HG02973 (cell line): ENCODE results near the gene SERINC5.
"Not testable (repeated sequence)": the region's sequence is repeated elsewhere in the genome, so short reads cannot be mapped to it uniquely, and the experiment has no call there.

Source experiments
- ATAC-seq: cut with Tn5 transposase; IDR thresholded peaks from one replicate; pipeline ENCODE4 v1.9.1; 2021; ENCODE audit warnings: moderate library complexity; ENCODE audit not compliant: unreplicated experiment

The SERINC5 gene

DNA sequence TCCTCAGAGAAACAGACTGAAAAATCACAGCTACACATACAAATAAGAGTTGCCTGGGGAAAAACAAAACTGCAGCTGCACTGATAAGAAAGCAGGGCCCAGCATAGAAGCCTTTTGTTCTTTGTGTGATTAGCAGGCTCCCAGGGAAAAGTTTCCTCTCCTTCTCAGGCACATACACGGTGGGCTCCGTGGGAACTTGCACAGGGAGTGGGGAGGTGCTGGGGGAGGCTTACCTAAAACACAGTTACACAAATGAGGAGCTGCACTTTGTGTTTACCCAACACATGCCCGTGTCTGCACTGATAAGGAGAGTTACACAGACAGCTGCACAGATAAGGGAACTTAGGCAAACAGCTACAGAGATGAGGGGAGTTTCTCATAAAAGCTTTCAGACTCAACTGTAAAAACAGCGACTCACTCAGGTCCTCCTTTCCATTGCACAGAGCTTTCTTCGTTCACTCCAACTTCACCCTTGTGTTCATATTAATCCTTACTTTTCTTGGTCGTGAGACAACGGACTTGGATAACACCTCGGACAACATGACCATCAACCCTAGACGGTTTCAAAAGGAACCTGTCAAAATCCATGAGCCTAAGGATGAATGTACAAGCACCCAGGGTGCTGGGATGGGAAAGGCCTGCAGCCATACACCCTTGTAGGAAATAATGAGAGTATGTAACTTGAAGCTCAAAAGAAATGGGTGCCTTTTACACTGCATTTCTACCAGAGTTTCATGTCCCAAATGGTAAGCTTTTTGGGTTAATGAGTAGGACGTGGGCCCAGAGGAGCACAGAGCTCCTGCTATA, 50.8 kb downstream of the SERINC5 start:
- ATAC-seq: no peak

GRCh38 chr5:80201763-80202162, 54.1 kb downstream of the SERINC5 start:
- not testable (repeated sequence) for ATAC-seq

- no peak for ATAC-seq
These were observed 56.9 kb downstream of the SERINC5 start for GRCh38 chr5:80198920-80199319.

DNA sequence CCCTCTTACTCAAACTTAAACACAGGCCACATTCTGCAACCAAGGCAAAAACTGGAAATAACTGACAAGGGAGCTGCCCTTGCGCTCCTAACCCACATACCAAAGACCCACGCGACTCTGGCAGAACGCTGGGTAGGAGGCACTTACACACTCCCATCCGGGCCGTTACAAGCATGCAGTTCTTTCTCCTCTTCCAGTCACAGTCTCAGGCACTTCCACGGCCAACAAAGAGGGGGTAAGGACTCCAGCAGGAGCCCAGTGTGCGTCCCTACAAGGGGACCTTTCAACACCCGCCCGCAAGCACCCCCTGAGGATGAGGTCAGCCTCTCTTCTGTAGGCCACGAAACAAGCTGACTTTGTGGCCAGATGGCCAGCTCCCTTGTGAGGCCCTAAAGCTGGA, 57.4 kb downstream of the SERINC5 start:
- no peak for ATAC-seq

DNA sequence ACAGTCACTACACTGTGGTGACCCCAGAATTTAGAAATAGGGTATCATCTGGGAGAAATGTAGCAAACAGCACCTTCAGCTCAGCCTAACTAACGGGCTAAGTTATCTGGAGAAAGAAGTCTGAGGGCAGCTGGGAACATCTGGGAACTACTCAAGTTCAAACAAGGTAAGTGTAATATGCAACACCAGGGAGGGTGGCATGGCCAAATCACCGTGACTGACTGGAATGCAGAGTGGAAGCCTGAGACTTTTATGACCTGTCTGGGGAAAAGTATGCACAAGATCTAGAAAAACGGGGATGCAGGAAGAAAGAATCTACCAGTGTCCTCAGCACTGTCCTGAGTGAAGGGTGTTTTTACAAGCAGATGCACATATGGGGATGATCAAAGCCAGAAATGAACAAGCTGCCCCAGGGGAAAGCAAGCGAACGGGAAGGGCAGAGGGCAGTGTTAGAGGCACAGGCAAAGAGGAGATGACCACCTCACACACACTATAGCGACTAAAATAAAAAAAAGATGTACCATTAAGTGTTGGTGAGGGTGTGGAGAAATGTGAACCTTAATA, 59.9 kb downstream of the SERINC5 start:
- ATAC-seq: no peak

DNA sequence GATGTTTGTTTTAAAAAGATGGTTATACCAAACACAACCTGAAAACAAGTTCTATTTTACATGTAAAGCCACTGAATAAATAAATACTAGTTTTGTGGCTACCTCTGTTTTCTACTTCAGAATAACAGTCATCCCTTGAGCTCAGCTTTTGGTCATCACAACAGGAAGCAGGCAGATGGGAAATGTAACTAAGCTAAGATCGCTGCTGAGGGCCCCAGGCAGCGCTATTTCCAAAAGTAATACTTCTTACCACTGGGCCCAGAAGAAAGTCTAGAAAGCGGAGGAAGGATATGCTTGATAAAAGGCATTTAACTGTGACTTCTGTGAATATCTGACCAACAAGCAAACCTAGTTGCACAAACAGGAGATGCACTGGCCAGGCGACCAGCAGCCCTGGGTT, 61.4 kb downstream of the SERINC5 start:
- ATAC-seq: no peak

DNA sequence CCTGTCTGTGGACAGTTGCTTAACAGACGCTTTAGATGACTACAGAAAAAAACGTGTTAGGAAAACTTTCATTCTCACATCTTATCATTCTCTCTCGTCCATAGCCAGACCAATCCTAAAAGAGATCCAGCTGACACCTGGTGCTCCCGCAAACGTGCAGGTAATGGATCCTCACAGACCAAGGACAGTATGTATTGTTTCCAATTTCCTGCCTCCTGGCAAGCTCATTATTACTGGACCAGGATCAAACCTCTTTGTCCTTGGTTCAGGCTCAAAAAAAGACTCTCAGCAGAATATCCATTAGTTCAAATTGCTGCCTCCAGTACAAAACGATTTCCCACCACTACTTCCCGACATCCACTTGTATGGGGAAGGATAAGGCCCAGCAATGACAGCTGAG, 62.4 kb downstream of the SERINC5 start:
- ATAC-seq: no peak

GRCh38 chr5:80192507-80193241, 63.2 kb downstream of the SERINC5 start:
- no peak for ATAC-seq

GRCh38 chr5:80191991-80192398, 63.9 kb downstream of the SERINC5 start:
- no peak for ATAC-seq

- no peak for ATAC-seq
These were observed 64.5 kb downstream of the SERINC5 start for GRCh38 chr5:80191397-80191796.

- no peak for ATAC-seq
These were observed 64.9 kb downstream of the SERINC5 start for GRCh38 chr5:80190960-80191359.

DNA sequence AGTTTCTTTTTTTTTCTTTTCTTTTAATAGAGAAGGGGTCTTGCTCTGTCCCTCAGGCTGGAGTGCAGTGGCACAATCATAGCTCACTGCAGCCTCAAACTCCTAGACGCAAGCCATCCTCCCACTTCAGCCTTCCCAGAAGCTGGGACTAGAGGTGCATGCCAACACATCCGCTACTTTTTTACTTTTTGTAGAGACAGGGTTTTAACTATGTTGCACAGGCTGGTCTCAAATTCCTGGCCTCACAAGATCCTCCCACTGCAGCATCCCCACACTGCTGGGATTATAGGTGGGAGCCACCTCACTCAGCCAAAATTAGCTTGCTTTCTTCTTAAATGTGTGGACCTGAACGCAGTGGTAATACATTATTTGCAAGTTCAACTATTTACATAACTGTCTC, 66.1 kb downstream of the SERINC5 start:
- no peak for ATAC-seq

DNA sequence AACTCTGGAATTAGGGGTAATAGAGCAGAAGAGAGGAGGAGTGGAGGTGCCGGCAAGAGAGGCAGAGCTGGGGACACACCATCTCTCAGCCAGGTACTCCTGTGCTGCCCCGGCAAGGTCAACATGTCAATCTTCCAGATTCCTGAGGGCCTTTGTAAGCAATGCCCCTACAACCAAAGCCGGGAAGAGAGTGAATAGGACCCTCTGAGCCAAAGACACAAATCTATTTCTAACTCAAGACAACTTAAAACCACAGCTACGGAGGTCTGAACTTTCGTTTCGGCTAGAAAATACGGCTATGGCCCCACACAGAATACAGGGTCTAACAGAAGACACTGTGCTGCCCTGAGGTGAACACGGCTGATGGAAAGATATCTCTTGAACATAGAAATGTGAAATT, 66.6 kb downstream of the SERINC5 start:
- ATAC-seq: no peak

DNA sequence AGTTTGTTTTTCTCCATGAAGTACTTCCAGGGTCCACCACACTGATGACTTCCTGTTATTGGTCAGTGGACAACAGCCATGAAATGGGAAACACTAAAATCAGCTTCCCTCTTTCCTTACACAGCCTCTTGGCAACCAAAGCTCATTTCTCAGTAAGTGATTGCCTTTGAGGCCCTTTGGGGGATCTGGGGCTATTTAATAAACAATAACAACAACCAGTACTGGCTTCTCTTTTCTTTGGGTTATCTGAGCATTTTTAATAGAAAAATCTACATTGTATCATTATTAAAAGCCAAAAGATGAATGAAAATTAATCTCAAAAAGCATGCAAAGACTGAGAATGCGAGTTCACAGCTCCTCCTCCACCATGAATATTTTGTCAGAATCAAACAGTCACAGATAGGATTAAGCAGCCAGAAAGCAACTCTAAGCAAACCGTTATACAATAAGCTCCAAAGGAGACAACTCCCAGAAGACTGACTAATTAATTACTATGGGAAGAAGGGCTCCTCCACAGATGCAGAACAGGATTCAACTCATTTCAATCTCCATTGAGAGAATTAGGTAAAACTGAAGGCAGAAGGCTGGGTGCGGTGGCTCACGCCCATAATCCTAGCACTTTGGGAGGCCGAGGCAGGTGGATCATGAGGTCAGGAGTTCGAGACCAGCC, 68.3 kb downstream of the SERINC5 start:
- no peak for ATAC-seq

GRCh38 chr5:80185535-80185934, 70.3 kb downstream of the SERINC5 start:
- ATAC-seq: not testable (repeated sequence)

- ATAC-seq: no peak
These were observed 70.8 kb downstream of the SERINC5 start for GRCh38 chr5:80185095-80185494.

- no peak for ATAC-seq
These were observed 71.4 kb downstream of the SERINC5 start for GRCh38 chr5:80184235-80185023.

GRCh38 chr5:80183728-80184234, 72.1 kb downstream of the SERINC5 start:
- ATAC-seq: not testable (repeated sequence)

DNA sequence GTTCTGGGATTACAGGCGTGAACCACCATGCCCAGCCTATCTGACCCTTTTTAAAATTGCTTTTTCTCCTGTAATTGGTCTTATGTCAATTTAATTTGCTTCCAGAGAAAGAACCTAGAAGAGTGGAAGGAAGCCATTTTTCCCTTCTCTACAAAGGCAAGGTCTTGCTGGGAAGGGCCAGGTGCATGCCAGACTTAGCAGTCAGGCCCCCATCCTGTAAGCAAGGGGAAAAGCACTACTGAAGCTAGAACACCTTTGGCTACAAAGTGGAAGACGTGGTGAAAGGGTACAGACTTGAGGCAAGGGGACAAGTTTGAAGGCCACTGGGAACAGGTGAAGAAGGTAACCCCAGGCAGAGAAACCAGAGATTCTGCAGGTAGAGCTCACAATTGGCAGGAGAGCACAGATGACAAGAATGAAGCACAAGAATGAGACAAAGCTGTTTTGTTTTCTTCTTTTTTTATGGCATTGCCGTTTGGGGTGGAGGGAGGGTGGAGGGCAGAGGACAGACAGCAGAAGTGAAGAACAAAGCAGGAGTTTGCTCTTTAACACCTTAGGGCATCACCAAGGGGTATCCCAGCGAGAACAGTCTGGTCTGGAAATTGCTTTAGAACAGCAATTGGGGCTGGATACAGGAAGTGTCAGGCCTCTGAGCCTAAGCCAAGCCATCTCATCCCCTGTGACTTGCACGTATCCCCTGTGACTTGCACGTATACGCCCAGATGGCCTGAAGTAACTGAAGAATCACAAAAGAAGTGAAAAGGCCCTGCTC, 72.9 kb downstream of the SERINC5 start:
- ATAC-seq: no peak
